ENCODE results near the gene LYZL4.

Gene LYZL4

GRCh38 chr3:42375121-42375800, 35.1 kb downstream of the LYZL4 start:
- no peak for DNase-seq (ENCODE audit: extremely low read depth in 1 of 2, low read depth in 1 of 2)

GRCh38 chr3:42371776-42372175, 38.6 kb downstream of the LYZL4 start:
- no peak for DNase-seq (ENCODE audit: extremely low read depth in 1 of 2, low read depth in 1 of 2)

- no peak for DNase-seq (ENCODE audit: extremely low read depth in 1 of 2, low read depth in 1 of 2)
Observed at GRCh38 chr3:42369832-42370231, 40.6 kb downstream of the LYZL4 start.

GRCh38 chr3:42369304-42369703, 41.1 kb downstream of the LYZL4 start:
- no peak for DNase-seq (ENCODE audit: extremely low read depth in 1 of 2, low read depth in 1 of 2)

DNA sequence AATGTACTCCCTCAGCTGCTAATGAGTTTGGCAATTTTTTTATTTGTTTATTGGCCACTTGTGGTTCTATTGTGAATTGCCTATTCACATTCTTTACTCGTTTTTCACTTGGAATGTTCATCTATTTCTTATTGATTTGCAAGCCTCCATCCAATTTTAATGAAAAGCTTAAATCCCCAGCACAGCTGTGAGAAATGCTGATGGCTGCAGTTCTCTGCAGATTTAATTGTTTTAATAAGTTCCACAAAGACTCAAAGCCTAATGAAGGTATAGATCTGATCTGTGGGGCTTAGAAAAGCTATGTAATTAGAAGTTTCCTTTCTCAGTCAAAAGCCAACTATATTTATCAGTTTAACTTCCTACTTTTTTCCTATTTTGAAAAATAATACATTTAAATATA, 41.5 kb downstream of the LYZL4 start:
- no peak for DNase-seq (ENCODE audit: extremely low read depth in 1 of 2, low read depth in 1 of 2)

DNA sequence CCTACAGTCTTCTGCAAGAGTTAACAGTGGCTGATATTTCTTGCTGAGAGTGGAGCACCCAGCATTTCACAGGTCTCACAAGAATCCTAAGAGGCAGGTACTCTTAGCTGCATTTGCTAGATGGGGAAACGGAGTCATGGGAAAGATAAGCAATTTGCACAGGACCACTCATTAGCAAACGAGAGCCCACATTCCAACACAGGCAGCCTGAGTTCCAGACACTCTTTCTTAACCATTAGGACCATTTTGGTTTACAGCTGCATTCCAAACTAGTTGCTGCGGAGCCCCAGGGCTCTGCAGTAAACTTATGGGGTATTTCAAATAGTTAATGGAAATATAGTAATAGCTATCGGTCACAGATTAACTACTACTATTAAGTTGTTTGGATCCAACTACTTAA, 42.5 kb downstream of the LYZL4 start:
- DNase-seq (ENCODE audit: extremely low read depth in 1 of 2, low read depth in 1 of 2): no peak

DNA sequence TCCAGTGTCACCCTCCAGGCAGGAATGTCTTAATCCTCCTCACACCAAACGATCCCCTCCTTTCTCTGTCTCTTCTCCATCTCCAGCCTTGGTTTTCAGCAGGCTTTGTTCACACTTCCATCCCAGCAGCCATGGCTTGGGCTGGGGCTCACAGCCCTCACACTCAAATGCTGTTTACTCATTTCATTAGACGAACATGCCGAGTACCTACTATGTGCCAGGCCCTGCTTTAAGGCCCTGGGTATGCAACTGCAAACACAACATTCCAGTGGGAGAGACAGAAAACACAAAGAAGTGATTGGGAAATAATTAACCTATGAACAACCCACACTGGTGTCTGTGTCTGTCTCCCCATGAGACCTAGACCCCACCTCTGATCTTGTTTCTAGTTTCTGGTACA, 43.9 kb downstream of the LYZL4 start:
- no peak for DNase-seq (ENCODE audit: extremely low read depth in 1 of 2, low read depth in 1 of 2)

DNA sequence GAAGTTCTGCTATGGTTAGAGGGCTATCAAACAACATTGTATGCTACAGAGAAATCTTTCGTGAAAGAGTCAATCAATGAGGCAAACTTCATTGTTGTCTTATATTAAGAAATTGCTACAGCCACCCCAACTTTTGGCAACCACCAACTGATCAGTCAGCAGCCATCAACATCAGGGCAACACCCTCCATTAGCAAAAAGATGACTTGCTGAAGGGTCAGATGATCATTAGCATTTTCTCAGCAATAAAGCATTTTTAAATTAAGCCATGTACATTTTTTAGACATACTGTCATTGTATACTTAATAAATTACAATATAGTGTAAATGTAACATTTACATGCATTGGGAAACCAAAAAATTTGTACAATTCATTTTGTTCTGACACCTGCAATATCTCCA, 53.1 kb downstream of the LYZL4 start:
- DNase-seq (ENCODE audit: extremely low read depth in 1 of 2, low read depth in 1 of 2): no peak

GRCh38 chr3:42355612-42356011, 54.8 kb downstream of the LYZL4 start:
- DNase-seq (ENCODE audit: extremely low read depth in 1 of 2, low read depth in 1 of 2): no peak

- no peak for DNase-seq (ENCODE audit: extremely low read depth in 1 of 2, low read depth in 1 of 2)
Observed at GRCh38 chr3:42353631-42354030, 56.8 kb downstream of the LYZL4 start.

DNA sequence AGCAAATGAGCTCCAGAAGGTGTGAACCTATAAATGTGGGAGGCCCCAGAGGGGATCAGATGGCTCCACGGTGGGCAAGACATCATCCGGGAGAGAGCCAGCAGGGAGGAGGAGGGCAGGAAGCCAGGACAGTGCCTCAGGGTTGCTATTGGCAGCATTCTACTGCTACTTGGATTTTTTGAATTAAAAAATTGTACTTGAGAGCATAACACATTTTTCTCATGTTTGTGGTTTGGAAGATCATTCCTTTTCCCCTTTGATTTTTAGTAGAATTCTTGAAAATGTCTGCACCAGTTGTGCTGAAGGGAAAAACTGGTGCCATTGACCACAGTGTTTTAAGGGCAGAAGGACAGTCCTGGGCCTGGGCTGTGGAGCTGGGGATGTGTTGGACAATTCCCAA, 59.2 kb downstream of the LYZL4 start:
- no peak for DNase-seq (ENCODE audit: extremely low read depth in 1 of 2, low read depth in 1 of 2)

- no peak for DNase-seq (ENCODE audit: extremely low read depth in 1 of 2, low read depth in 1 of 2)
Observed at GRCh38 chr3:42349765-42350594, 60.4 kb downstream of the LYZL4 start.

DNA sequence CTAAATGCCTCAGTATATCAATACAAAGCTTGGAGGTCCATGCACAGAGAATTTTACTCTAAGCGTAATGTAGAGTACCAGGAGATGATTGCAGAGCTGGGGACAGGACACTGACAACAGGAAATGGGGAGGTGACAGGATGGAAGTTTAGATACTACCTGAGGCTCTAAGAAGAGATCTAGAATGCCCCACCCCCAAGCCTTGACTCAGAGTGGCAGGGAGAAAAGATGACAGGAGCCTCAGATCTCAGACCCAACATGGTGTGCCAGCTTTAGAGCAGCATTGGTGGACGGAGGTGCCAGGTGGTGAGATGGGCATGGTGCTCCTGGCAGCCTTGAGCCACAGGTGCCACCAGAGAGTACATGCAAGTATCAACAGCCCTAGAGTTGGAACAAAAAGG, 62.5 kb downstream of the LYZL4 start:
- no peak for DNase-seq (ENCODE audit: extremely low read depth in 1 of 2, low read depth in 1 of 2)
